Activated CD4-positive, alpha-beta T cell treated with anti-CD3 and anti-CD28 coated beads, Interleukin-10, Interleukin-2, amounts not matched to agents 100 ng/mL and 50 ng/mL, durations not matched to agents 16 hours and 8 hours (primary cell): Measurements from ENCODE around the gene EEA1.

Experiments used
- DNase-seq: peaks from one replicate; pipeline ENCODE4 v3.0.0-alpha.2; 2020

The EEA1 gene

DNA sequence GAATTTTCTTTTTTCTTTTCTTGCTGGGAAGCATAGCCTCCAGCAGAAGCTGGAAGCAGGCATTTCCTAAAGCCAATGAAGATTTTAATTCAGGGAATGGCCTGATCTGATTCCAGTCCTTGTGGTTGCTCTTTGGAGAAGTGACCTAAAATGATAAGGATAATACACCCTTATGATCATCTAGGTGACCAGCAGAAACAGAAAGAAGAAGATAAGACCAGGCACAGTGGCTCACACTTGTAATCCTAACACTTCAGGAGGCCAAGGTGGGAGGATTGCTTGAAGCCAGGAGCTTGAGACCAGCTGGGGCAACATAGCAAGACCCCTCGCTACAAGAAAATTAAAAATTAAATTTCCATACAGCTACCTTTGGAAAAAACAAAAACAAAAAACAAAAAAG, 51.2 kb downstream of the EEA1 start:
- no peak for DNase-seq

DNA sequence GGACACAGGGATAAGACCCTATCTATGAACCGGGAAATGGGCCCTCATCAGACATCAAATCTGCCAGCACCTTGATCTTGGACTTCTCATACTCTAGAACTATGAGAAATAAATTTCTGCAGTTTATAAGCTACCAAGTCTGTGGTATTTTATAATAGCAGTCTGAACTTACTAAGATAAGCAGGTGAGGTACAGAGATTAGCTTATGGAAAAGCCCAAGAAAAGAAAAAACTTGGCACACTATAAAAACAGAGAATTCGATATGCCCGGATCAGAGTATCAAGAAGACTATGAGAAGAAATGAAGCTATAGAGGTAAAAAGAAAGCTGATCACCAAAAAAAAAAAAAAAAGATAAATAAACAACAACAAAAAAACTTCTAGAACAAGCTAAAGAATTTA, 52.6 kb downstream of the EEA1 start:
- no peak for DNase-seq

DNA sequence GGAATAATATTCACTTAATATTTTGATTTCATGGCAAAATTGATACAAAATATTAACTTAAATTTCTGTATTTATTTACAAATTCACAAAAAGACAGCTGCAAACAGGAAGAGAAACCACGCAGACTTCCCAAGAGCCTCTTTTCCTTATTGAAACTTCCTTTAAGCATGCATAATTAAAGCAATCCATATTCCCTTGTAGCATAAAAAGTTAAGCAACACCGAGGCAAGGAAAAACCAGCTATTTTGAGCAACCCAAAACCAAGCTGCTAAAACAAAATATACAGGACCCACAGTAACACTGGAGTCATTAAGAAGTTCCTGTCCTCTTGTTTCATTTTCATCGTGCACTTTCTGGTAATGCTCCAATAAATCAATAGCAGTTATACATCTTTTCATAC, 58.0 kb downstream of the EEA1 start:
- DNase-seq = no peak

DNA sequence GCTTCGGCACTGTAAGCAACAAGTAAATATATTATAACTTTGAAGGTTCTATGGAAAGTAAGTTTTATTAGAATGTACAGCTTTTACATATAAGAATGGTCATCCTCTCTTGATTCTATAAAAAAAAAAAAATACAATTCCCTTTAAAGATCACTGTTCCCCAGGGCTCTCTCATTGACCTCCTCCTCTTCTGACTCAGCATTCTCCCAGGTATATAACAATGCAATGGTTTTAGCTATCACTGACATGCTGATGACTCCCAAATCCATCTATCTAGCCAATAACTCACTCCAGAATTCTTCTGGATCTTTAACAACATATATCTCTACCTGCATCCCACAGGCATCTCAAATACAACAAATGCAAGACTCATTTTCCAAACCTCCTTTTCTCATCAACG, 62.7 kb downstream of the EEA1 start:
- DNase-seq = no peak

DNA sequence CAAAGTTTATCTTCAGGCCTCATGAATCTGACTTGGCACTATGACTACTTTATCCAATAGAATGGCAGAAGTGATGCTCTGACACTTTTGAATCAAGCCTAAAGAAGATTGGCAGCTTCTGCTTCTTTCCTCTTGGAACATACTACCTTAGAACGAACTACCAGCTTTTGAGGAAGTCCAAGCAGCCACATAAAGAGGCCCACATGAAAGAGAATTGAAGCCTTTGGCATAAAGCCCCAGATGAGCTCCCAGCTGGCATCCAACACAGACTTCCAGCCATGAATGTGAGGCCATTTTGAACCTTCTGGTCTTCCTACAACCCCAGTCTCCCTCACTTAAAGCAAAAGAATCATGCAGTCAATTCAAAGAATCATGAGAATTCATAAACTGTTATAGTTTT, 65.8 kb downstream of the EEA1 start:
- no peak for DNase-seq

DNA sequence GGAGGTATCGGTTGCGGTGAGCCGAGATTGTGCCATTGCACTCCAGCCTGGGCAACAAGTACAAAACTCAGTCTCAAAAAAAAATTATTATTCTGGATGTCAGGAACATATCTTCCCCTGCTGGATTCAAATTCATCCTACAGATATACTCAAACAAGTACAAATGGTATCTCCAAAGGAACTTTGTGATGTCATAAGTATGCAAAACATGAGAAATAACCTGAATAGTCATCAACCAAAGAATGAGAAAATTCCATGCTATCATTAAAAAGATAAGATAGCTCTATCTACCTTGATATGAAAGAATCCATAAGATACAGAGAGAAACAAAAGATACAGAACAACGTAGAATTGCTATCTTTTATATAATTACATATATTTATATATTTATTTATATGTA, 67.7 kb downstream of the EEA1 start:
- DNase-seq = no peak

DNA sequence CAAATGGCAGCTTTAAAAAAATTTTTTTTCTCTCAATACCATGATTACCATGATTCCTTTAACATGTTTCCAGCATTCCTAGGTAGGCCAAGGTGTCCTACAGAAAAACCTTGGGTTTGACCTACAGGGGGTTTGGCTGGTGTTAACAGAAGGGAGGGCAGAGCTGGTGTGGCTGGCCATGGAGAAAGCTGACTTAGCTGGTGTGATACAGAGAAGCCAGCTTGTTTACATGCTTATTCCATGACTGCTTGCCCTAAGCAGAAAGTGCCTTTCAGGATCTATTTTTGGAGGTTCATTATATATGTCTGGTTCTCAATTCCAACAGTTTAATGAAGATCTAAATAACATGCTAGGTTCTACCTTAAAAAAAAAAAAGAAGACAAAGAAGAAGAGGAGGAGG, 68.6 kb downstream of the EEA1 start:
- DNase-seq = no peak

DNA sequence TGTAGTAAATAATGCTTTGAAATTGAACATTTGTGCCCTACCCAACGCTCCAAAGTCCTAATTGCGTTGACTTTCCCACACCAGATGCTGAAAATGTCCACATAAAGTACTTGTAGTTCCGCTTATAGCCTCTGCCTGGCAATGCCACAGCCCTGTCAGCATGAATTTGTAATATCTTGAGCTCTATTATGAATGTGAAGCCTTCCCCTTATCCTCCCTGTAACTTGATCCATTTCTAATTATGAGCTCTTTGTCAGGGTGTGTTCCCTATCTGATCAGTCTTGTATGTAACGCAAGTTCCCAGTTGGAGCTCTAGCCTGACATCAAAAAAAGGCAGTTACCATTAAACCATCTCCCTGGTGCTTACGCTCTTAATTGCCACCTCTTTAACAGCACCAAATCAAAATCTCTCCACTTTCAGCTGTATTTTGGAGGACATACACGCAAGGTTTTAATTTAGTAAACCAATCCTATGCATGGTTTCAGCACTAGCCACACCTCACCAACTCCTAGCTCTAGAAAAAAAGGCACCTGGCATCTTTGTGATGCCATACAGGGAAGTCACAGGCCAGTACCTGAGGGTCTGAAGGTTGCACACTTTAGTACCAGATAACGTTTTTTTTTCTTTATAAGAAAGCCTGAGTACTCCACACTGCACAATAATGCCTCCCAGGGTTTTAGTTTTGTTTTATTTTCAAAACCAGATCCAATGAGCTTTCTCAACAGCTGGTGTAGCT, 69.3 kb downstream of the EEA1 start:
- DNase-seq = no peak

DNA sequence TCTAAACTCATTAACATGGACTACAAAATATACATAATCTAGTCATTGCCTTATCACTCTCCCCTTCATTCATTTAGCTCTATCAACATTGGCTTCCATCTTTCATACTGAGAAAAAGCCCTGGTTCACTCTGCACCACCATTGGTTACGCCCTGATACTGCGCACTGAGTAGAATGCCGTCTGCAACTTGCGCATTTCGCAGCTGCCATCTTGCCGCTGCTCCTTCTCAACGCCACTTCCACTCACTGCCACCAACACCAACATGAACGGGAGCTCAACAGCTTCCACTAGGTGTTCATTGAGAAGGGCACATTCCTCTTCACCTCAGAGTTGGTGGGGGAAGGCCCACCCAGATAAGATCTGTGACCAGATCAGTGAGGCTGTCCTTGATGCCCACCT, 71.3 kb downstream of the EEA1 start:
- no peak for DNase-seq

DNA sequence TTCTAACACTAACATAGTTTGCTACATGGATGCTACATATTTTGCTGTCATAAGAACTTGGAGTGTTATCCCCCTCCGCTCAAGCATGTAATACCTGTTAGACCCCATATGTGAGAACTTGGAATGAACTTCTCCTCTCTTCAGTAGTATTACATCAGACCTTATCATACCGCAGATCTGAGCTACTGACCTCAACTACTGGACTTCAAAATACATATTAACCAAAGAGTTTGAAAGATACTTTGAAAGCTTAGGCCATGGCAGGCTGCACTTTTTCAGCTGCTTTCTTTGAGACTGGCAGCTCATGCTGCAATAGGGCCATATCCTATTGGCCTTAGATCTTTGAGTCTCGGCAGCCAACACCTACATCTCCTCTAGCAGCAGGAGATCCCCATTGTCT, 74.8 kb downstream of the EEA1 start:
- no peak for DNase-seq

DNA sequence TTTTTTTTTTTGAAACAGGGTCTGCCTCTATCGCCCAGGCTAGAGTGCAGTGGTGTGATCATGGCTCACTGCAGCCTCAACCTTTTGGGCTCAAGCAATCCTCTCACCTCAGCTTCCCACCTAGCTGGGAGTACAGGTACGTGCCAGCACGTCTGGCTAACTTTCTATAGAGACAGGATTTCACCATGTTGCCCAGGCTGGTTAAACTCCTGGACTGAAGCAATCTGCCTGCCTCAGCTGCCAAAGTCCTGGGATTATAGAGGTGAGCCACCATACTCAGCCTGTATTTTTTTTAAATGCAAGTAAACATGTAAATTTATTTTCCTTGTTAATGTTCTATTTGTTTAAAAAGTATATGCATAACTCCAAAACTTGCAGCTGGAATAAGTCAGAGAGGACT, 80.4 kb downstream of the EEA1 start:
- no peak for DNase-seq

DNA sequence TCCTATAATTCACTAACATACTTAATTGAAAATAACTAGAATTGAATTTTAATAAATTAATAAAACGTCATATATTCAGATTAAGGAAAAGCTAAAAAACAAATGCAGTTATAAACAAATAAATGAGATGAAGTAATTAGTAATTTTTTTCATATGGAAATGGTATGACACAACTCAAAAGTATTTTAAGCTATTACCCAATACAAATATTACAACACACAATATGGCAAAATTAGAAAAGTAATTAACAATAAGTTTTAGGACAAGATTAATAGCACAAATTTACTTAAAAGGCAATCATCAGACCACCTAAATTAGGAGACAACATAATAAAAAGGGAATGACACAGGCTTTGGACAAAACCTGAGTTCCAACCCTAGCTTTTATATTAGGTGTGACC, 81.7 kb downstream of the EEA1 start:
- no peak for DNase-seq

DNA sequence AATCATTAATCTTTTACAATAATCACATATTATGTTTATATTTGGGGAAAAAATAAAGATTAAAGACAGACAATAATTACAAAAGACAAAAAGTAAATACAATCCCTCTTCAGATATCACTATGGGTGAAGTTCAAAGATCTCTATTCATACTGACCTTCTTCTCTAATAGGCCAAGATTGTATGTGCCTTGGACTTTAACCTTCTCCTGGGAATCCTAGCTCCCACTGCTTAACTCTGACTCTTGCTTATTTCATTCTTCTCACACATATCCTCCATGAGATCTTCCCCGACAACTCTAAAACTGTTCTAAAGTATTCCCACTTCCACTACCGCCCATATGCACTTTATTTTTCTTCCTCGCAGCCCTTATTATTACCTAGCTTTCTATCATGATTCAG, 83.8 kb downstream of the EEA1 start:
- no peak for DNase-seq

DNA sequence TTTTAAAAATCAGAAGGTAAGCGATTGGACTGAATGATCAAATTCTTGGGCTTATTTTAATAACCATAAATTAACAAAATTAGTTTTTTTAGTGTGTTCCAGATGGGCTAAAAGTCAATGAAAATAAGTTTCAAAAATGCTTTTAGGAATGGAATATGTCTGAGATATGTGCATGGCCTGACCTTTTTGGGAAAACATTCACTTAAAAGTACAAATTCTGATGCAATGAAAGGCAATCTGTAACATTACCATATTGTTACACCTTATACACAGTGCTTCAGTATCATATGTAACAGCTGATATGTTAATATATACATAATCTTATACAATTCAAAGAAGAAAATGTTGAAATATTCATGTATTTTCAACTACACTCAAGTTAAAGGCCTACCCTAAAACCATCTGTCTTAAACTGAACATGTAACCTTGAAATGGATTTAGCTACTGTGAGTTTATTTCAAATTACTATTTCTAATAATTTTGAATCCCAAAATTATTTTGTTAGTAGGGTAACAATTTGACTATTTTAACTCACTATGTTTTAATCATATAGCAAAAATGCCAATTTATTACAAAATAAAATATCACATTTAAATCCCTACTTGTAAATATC, 84.8 kb downstream of the EEA1 start:
- DNase-seq = no peak

DNA sequence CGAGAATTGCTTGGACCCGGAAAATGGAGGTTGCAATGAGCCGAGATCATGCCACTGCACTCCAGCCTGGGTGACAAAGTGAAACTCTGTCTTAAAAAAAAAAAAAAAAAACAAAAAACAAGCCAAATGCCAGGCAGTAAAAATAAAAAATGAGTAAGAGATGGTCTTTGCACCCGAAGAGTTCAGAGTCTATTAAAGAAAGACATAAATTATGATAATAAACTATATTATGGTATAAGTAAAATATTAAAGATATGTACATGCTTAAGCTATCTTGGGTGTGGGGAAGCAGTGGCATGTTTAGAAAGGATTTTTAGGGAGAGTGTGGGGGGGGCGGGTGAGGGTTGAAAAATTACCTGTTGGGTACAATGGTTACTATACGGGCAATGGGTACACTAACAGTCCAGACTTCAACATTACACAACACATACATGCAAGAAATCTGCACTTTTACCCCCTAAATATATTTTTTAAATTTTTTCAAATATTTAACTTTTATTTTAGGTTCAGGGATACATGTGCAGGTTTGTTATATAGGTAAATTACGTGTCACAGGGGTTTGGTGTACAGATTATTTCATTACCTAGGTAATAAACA, 99.3 kb downstream of the EEA1 start:
- no peak for DNase-seq

DNA sequence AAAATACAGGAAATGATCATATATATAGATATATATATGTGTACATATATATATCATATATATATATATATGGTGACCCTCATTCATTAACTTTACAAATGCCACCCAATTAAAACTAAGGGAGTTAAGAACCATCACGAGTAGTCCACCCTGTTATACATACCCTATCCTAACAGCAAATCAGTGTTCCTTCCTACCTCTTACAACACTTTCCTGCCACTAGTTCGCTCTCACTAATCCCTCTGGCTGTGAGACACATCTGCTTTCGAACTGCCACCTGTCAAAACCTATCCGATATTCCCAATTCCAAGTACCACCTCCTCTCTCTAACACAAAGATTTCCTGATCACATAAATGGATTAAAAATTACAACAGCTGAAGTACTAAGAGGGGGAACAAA, 100.5 kb downstream of the EEA1 start:
- DNase-seq = no peak

DNA sequence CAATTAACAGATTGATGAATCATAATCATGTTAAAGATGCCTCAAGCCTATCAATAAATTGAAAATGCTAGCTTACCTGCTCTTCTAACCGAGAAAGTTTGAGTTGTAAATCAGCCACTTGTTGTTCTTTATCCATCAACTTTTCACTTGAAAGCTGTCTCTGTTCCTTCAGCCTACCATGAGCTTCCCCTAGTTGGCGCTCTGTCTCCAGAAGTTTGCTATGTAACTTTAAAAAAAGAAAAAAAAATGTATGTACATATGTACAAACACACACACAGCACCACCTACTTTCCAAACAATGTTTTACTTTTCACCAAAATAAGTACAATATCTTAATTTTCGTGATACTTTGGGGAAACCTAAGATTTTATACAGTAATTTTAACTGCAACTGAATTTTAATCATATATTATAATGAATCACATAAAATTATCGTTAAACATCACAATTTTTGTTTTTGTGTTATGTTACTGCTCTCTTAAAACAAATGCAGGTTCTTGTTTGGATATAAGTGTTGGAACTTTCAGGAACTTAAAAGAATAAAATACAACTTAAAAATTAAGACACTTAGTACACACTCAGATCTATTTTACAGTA, 101.2 kb downstream of the EEA1 start:
- DNase-seq = peak; percentile 36

DNA sequence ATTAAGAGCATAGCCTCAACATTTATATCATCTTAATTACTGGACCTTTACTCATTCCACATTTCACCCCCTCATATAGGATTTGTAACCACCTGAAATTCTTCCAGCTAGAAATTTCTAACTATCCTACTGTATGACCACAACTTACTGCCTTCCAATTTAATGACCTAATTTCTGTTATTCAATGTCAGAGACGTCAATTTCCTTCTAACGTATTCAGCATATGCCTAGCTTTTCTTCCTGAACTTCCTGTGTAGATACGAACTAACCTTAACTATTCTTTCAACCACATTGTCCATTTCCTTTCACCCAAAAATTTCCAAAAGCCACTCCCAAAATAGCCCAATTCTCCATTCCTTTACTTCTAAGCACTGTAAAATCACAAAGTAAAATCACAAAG, 108.0 kb downstream of the EEA1 start:
- DNase-seq = no peak

DNA sequence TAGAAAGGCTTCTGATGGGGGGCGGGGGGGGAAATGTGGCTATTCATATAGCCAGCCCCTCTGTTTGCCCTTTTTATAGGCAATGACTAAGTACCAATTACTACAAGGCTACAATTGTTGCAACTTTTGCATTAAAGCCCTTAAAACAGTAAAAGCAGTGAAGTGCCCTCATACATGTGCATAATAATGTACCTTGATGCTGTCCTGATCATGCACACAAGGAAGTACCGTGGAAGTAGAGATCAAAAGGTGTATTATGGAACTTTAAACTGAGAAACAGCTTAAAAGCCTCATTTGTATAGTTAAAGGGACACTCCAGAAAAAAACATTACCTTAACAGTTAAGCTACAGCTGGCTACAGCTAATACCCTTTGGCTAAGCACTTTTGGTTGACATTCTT, 114.5 kb downstream of the EEA1 start:
- no peak for DNase-seq

DNA sequence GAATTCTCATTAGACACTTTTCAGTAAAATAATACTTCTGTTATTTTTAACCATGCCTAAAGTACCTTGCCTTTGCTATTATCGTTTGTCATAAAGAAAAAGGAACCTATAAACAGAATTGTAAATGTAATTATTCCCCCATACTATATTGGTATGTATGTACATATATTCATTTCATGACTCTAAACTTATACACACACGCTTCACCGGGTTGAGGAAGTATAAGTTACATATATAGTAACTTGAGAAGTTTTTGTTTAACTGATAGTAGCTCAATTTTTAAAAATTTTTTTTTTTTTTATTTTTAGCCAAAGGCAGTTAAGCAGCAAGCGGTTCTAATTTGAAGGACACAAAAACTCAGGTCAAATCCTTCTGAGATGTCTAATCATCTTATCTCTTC, 118.7 kb downstream of the EEA1 start:
- DNase-seq = no peak

DNA sequence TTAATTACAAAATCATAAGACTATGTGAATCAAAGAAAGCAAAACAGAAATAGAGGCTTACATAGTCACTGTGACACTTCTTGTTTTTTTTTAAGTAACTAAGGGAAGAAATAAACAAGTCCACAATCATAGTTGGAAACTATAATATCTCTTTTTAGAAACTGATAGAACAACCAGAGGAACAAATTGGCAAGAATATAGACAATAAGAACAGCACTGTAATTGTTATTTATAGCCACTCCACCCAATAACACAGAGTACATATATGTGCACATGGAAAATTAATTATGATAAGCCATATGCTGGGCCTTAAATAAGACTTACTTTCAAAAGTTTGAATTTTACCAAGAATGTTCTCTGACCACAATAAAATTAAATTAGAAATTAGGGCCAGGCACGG, 125.2 kb downstream of the EEA1 start:
- no peak for DNase-seq

DNA sequence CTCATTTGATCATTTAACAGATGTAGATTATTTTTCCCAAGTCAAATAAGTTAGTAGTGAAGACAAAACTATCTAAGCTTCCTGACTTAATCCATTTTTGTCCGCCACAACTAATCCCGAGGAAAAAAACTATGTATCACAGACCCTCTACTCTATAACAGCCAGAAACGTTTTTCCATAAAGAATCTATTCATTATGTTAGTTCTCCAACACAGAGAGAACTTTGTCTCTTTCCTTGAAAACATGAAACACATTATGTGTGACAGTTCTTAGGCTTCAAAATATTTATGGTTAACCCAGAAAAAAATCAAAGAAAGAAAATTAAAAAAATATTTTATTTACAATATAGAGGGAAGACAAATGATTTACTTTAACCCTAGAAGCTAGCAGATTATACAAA, 126.2 kb downstream of the EEA1 start:
- no peak for DNase-seq

DNA sequence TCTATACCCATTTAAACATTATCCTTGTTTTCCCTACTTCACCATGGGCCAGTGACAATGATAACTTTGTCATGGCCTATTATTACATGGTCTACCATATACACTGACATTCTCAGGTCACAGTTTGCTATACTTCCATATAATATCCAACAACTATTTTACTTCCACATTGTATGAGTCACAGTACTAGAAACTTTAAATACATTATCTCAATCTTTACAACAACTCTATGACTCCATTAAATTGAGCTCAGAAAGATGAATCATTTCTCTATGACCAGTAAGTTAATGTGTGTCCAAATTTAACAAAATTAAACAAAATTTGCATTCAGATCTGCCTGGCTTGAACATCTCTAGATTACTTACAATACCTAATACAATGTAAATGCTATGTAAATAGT, 132.4 kb downstream of the EEA1 start:
- DNase-seq = no peak

DNA sequence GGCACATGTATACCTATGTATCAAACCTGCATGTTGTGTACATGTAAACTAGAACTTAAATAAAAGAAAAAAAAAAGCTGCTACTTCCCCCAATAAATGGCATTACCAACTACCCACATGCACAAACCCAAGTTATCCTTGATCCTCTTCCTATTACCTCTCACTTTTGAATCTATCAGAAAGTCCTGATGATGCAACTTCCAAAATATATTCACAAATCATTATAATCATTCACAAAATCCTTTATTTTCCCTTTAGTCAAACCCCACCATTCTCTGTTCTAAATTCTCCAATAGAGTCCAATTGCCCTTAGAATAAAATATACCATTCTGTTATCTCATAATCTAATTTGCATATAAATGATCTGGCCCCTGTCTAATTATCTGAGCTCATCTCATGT, 134.3 kb downstream of the EEA1 start:
- DNase-seq = no peak
